ENCODE results near the gene MCF2L2. TPM values are rescaled to one million over a fixed set of nuclear protein-coding genes. Genes with fewer than 3 reads are reported as not detected.

Gene MCF2L2
- total RNA-seq, 3 donors from 2014 or later (not counting 1 experiment from before 2014, with no cell fraction given): 2.2 to 4.9 (median 2.7) TPM

DNA sequence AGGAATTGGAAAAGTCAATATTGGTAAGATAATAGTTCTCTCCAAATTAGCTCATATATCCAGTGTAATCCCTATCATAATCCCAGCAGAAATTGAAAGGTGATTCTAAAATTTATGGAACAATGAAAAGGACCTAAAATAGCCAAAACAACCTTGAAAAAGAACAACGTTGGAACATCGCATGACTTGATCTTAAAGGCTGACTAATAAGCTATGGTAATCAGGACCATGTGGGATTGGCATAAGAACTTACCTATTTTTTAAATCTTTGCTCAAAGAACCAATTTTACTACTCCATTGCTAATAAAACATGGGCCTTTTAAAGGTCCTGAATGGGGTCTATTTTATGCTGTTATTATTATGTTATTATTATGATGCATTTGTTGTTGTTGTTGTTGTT, 134.5 kb downstream of the MCF2L2 start:
- Histone ChIP-seq H3K4me3 (ENCODE audit: low read length) (no peak overlapping the region), H3K4me1 (ENCODE audit: control insufficient read depth, insufficient read depth, low read length) (no peaks in the 10 kb centered on the region), H3K27ac (ENCODE audit: low read length) (no peak overlapping the region), H3K27me3 (ENCODE audit: control insufficient read depth, insufficient read depth, low read length) (no peaks in the 10 kb centered on the region), H3K9me3 (ENCODE audit: control insufficient read depth, insufficient read depth, low read length) (no peaks in the 10 kb centered on the region), H3K36me3 (ENCODE audit: control insufficient read depth, insufficient read depth, low read length) (no peaks in the 10 kb centered on the region)
- H3K4me3 Mint-ChIP-seq: no peak overlapping the region
- H3K27me3 Mint-ChIP-seq (ENCODE audit: low read depth in 2 of 2): no peaks in the 10 kb centered on the region
- H3K4me1 Mint-ChIP-seq: no peaks in the 10 kb centered on the region
- no peaks in the 10 kb centered on the region for H3K9me3 Mint-ChIP-seq
- 100% methylated on average over 2 of the region's 2 CpGs for WGBS (ENCODE audit: insufficient coverage)
- no peak for ATAC-seq
- intact Hi-C loops (cut with micrococcal nuclease): no loop called here
- H3K27ac Mint-ChIP-seq: no peak overlapping the region
- H3K36me3 Mint-ChIP-seq: no peaks in the 10 kb centered on the region
- TF ChIP-seq, protein P1, sequence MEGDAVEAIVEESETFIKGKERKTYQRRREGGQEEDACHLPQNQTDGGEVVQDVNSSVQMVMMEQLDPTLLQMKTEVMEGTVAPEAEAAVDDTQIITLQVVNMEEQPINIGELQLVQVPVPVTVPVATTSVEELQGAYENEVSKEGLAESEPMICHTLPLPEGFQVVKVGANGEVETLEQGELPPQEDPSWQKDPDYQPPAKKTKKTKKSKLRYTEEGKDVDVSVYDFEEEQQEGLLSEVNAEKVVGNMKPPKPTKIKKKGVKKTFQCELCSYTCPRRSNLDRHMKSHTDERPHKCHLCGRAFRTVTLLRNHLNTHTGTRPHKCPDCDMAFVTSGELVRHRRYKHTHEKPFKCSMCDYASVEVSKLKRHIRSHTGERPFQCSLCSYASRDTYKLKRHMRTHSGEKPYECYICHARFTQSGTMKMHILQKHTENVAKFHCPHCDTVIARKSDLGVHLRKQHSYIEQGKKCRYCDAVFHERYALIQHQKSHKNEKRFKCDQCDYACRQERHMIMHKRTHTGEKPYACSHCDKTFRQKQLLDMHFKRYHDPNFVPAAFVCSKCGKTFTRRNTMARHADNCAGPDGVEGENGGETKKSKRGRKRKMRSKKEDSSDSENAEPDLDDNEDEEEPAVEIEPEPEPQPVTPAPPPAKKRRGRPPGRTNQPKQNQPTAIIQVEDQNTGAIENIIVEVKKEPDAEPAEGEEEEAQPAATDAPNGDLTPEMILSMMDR (IDR thresholded peaks at IDR 0.05): no peak
- no peak for DNase-seq

DNA sequence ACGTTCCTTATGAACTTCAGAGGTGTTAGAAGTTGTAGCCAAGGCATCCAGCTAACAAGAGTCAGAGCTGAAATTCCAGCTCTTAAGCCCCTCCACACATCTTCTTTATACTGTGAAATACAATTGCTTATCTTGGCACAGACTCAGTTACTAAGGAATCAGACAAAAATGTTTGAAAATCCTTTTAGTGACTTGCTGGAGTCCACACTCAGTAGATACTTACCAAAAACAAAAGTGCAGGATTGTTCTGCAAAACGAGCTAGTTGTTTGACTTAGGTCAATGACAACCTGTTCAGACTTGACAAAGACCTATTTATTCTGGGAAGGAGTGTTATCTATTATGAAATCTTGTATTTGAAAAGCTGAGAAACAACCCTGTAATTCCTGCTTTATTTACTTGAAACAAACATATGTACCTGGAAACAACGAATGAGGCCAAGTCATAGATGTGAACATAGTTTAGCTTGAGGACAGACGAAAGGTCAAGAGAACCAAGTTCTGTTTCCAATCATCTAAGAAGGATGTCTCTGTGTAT, 136.9 kb downstream of the MCF2L2 start:
- DNase-seq (no peak), ATAC-seq (no peak)
- Histone ChIP-seq H3K9me3 (ENCODE audit: control insufficient read depth, insufficient read depth, low read length) (no peaks in the 10 kb centered on the region), H3K36me3 (ENCODE audit: control insufficient read depth, insufficient read depth, low read length) (no peaks in the 10 kb centered on the region), H3K27ac (ENCODE audit: low read length) (no peak overlapping the region), H3K4me1 (ENCODE audit: control insufficient read depth, insufficient read depth, low read length) (no peaks in the 10 kb centered on the region), H3K4me3 (ENCODE audit: low read length) (no peak overlapping the region), H3K27me3 (ENCODE audit: control insufficient read depth, insufficient read depth, low read length) (no peaks in the 10 kb centered on the region)
- intact Hi-C loops (cut with micrococcal nuclease): no loop called here
- H3K27ac Mint-ChIP-seq: peak overlapping the region in 1 of 2 donors; percentile 57
- H3K4me1 Mint-ChIP-seq: peaks cover 5 to 7% of the 10 kb centered on the region in 2 donors
- TF ChIP-seq, protein P1 (IDR thresholded peaks at IDR 0.05): no peak
- no peaks in the 10 kb centered on the region for H3K27me3 Mint-ChIP-seq (ENCODE audit: low read depth in 2 of 2)
- H3K4me3 Mint-ChIP-seq: no peak overlapping the region
- H3K36me3 Mint-ChIP-seq: no peaks in the 10 kb centered on the region
- 98% methylated on average over 4 of the region's 4 CpGs for WGBS (ENCODE audit: insufficient coverage)
- no peaks in the 10 kb centered on the region for H3K9me3 Mint-ChIP-seq

GRCh38 chr3:183290216-183290615, 138.2 kb downstream of the MCF2L2 start:
- intact Hi-C loops (cut with micrococcal nuclease): no loop called here
- 90% methylated on average over 2 of the region's 2 CpGs for WGBS (ENCODE audit: insufficient coverage)
- Mint-ChIP-seq H3K36me3 (no peaks in the 10 kb centered on the region), H3K27me3 (ENCODE audit: low read depth in 2 of 2) (no peaks in the 10 kb centered on the region), H3K27ac (peak overlapping the region in 1 of 2 donors; percentile 57), H3K4me3 (no peak overlapping the region), H3K9me3 (no peaks in the 10 kb centered on the region), H3K4me1 (peaks cover 18 to 20% of the 10 kb centered on the region in 2 donors)
- H3K27me3 ChIP-seq (ENCODE audit: control insufficient read depth, insufficient read depth, low read length): no peaks in the 10 kb centered on the region
- no peaks in the 10 kb centered on the region for H3K36me3 ChIP-seq (ENCODE audit: control insufficient read depth, insufficient read depth, low read length)
- peaks cover 12% of the 10 kb centered on the region for H3K4me1 ChIP-seq (ENCODE audit: control insufficient read depth, insufficient read depth, low read length)
- TF ChIP-seq, protein P1 (IDR thresholded peaks at IDR 0.05): no peak
- ATAC-seq: no peak
- no peak overlapping the region for H3K27ac ChIP-seq (ENCODE audit: low read length)
- DNase-seq: no peak
- no peak overlapping the region for H3K4me3 ChIP-seq (ENCODE audit: low read length)
- H3K9me3 ChIP-seq (ENCODE audit: control insufficient read depth, insufficient read depth, low read length): no peaks in the 10 kb centered on the region

DNA sequence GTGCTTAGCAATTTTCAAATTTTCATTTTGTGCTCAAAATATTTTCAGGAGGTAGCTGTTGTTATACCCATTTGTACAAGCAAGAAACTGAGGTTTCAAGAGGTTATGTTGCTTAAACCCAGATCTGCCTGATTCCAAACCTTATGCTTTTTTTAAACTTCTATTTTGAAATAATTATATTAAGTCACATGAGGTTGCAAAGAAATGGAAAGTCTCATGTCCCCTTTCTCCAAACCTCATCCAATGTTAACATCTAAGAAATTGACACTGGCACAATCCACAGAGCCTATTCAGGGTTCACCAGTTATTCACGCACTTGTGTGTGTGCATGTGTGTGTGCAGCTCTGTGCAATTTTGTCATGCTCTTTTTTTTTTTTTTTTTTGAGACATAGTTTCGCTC, 140.3 kb downstream of the MCF2L2 start:
- intact Hi-C loops (cut with micrococcal nuclease): loop anchor here (10.0 kb wide), 1 partner anchor 267 kb away; the partner anchor contains the start of gene KLHL6
- peak overlapping the region; percentile 97 to 98 for H3K27ac Mint-ChIP-seq
- TF ChIP-seq, protein P1 (IDR thresholded peaks at IDR 0.05): no peak

More for the DNA sequence above, 140.3 kb downstream of the MCF2L2 start:
- no peak overlapping the region for H3K4me3 ChIP-seq (ENCODE audit: low read length)
- Mint-ChIP-seq H3K4me3 (no peak overlapping the region), H3K27me3 (ENCODE audit: low read depth in 2 of 2) (no peaks in the 10 kb centered on the region), H3K9me3 (no peaks in the 10 kb centered on the region), H3K36me3 (no peaks in the 10 kb centered on the region), H3K4me1 (peaks cover 22 to 24% of the 10 kb centered on the region in 2 donors)
- no peaks in the 10 kb centered on the region for H3K36me3 ChIP-seq (ENCODE audit: control insufficient read depth, insufficient read depth, low read length)
- ATAC-seq (no peak), DNase-seq (no peak)
- no peaks in the 10 kb centered on the region for H3K27me3 ChIP-seq (ENCODE audit: control insufficient read depth, insufficient read depth, low read length)
- WGBS (ENCODE audit: insufficient coverage): 80% methylated on average over 1 of the region's 2 CpGs
- H3K4me1 ChIP-seq (ENCODE audit: control insufficient read depth, insufficient read depth, low read length): peaks cover 12% of the 10 kb centered on the region
- H3K9me3 ChIP-seq (ENCODE audit: control insufficient read depth, insufficient read depth, low read length): no peaks in the 10 kb centered on the region
- H3K27ac ChIP-seq (ENCODE audit: low read length): no peak overlapping the region

All from natural killer cell (primary cell).